Fibroblast of lung (primary cell): Measurements from ENCODE around the gene PKNOX2.

Experiments used
- EZH2 ChIP-seq: IDR thresholded peaks from 2 replicates; pipeline ENCODE4 v1.5.1; 2012; ENCODE audit warnings: low read length, control low read depth, mild to moderate bottlenecking; ENCODE audit errors: missing control alignments
- TF ChIP-seq, protein P1 (sequence below), 2 donors: IDR thresholded peaks in 1 of 2; conservative IDR thresholded peaks in 1 of 2; 1 replicate in 1 of 2; 2 replicates in 1 of 2; pipeline ENCODE4 v1.5.1; 2011 to 2012; ENCODE audit warnings: low read length in 2 of 2, control low read depth in 1 of 2, inconsistent platforms in 1 of 2, low read depth in 1 of 2, mild to moderate bottlenecking in 1 of 2

DNA sequence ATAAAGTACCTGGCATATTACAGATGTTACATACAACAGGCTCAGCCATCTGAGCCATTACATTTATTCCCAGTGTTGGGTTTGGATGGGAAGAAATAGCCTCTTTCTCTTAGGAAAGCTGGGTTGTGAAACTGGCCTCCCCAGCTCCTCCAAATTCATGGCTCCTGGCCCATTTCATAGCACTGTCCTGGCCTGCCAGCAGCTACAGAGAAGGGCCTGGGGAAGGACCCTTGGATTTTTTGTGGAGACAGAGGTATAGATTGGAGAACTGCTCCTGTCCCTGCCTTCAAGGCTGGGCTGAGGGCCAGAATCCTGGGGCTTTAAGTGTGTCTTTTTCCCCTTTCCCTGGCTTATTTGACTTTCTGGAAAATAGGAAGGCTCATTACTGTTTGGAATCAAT is 18.0 kb downstream of the PKNOX2 start:
- TF ChIP-seq, protein P1, sequence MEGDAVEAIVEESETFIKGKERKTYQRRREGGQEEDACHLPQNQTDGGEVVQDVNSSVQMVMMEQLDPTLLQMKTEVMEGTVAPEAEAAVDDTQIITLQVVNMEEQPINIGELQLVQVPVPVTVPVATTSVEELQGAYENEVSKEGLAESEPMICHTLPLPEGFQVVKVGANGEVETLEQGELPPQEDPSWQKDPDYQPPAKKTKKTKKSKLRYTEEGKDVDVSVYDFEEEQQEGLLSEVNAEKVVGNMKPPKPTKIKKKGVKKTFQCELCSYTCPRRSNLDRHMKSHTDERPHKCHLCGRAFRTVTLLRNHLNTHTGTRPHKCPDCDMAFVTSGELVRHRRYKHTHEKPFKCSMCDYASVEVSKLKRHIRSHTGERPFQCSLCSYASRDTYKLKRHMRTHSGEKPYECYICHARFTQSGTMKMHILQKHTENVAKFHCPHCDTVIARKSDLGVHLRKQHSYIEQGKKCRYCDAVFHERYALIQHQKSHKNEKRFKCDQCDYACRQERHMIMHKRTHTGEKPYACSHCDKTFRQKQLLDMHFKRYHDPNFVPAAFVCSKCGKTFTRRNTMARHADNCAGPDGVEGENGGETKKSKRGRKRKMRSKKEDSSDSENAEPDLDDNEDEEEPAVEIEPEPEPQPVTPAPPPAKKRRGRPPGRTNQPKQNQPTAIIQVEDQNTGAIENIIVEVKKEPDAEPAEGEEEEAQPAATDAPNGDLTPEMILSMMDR (conservative IDR thresholded peaks at IDR 0.05 in 1 of 2, IDR thresholded peaks at IDR 0.05 in 1 of 2; ENCODE audit: low read depth in 1 of 2, low read length in 2 of 2) = no peak
- no peak for TF ChIP-seq EZH2
